ENCODE measurements around the gene RRP8. TPM values are rescaled to one million over a fixed set of nuclear protein-coding genes. Genes with fewer than 3 reads are reported as not detected.
A peak's percentile ranks its signal among the peaks of the same experiment; 100 is the strongest.

The RRP8 gene
- total RNA-seq, 1 donor from 2014 or later = 22.9 TPM

- intact Hi-C loops (cut with DNase I) = no loop called here
- no peak for ATAC-seq
- no peak for DNase-seq (ENCODE audit: missing footprints)
These were observed 31.1 kb upstream of the RRP8 start for GRCh38 chr11:6634534-6634933.

GRCh38 chr11:6633422-6634408 is 30.3 kb upstream of the RRP8 start:
- intact Hi-C loops (cut with DNase I) = no loop called here
- DNase-seq (ENCODE audit: missing footprints) = peak; percentile 83
- peak; percentile 23 for ATAC-seq

DNA sequence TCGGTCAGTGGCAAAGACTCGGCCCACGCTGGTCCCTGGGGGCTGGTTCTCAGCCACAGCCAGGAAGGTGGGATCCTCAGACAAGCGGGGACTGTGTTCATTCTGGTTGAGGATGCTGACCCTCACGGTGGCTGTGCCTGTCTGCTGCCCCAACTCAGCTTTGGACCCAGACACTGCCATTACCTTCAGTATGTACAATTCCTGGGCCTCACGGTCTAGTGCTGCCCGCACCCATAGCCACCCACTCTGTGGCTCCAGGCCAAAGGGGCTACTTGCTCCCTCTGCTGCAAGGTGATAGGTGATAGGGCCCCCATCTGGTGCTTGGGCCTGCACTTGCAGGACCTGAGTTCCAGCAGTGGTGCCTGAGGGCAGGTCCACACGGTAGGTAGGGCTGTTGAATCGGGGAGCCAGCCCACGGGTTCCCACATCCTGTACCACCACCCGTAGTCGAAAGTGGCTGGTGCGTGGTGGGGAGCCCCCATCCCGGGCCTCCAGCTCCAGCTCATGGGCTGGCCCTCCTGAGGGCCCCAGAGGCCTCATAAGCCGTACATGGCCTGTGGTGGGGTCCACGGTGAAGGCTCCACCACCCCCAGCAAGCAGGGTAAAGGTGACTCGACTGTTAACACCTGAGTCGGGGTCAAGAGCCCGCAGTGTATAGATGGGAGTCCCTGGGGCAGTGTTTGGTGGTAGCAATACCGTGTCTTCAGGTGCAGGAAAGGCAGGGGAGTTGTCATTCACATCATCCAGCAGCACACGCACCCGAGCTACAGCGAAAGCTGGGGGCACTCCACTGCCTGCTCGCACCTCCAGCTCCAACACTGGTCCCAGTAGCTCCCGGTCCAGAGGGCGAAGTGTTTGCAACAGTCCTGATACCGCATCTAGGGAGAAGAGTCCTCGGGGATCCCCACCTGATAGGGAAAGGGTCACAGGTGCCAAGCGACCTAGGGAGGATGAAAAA is 29.0 kb upstream of the RRP8 start:
- intact Hi-C loops (cut with DNase I) = no loop called here
- ATAC-seq (no peak), DNase-seq (ENCODE audit: missing footprints) (no peak)

DNA sequence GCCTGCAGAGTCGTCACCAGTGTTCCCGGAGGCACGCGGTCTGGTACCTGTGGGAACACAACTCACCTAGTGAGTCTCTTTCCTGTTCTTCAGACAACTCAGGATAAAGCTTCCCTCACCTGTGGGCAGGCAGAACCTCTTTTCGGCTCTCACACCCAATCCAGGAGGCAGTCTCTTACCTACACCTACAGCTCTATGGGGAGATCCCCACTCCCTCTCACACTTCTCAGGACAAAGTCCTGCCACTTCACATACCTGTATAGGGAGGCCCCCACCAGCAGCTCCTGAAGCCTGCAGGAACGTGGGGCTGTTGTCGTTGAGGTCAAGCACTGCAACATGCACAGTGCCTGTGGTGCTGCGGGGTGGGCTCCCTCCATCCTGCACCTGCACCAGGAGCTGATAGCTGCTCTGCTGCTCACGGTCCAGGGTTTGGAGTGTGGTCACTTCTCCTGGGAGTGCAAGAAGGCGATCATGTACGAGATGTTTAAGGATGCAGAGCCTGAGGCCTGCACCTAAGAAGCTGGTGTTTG is 28.0 kb upstream of the RRP8 start:
- DNase-seq (ENCODE audit: missing footprints) (no peak), ATAC-seq (no peak)
- intact Hi-C loops (cut with DNase I) = no loop called here

DNA sequence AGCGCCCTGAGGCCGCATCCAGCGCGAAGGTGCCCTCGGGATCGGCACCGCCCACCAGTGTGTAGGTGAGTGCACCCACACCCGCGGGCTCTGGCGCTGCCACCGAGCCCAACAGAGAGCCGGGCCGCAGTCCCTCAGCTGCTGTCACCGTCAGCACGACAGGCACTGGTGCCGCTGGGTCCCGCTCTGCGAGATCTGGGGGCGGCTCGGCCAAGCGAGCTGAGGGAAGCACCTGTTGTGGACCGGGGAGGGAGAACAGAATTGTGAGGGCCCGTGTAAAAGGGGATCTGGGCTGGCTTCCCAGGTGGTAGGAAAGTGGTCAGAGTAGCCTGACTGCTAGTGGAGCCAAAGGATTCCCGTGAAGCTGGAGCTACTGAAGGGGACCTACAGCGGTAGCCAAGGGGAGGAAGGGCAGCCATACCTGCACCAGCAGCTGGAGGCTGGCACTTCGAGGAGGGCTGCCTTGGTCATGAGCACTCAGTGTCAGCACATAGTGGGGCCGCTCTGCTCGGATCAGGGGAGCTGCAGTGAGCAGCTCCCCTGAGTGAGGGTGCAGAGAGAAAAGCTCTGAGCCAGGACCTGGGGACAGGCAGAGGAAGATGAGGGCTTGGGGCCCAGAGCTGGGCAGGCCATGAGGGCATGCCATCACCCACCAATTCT is 27.3 kb upstream of the RRP8 start:
- no peak for ATAC-seq

GRCh38 chr11:6629892-6630631 is 26.6 kb upstream of the RRP8 start:
- ATAC-seq (no peak), DNase-seq (ENCODE audit: missing footprints) (no peak)

More for the DNA sequence above, 27.3 kb upstream of the RRP8 start:
- intact Hi-C loops (cut with DNase I) = no loop called here
- DNase-seq (ENCODE audit: missing footprints) = no peak

GRCh38 chr11:6629573-6629891 is 26.1 kb upstream of the RRP8 start:
- intact Hi-C loops (cut with DNase I) = no loop called here
- ATAC-seq (no peak), DNase-seq (ENCODE audit: missing footprints) (no peak)

More at GRCh38 chr11:6629892-6630631, 26.6 kb upstream of the RRP8 start:
- intact Hi-C loops (cut with DNase I) = no loop called here

- ATAC-seq (no peak), DNase-seq (ENCODE audit: missing footprints) (no peak)
- intact Hi-C loops (cut with DNase I) = no loop called here
These were observed 25.1 kb upstream of the RRP8 start for GRCh38 chr11:6628526-6628925.

DNA sequence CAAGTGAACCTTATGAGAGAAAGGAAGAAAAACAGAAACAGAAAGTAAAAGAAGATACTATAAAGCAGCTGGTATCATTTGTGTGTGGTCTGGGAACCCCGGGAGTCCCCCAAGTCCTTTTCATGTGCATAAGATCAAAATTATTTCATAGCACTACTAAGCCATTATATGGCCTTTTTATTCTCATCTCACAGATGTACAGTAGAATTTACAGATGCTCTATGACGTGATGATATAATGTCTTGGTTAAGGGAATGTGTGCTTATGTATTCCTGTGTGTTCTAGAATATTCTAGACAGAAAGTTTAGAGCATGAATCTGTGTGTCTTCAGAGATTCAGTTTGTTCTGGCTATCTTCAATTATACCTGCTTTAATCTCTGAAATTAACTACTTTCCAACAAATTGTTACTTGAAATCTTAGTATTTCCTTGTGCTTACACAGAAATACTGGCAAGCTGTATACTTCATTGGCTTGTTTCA is 24.4 kb upstream of the RRP8 start:
- no peak for ATAC-seq
- intact Hi-C loops (cut with DNase I) = no loop called here
- DNase-seq (ENCODE audit: missing footprints) = no peak

GRCh38 chr11:6626971-6627761 is 23.8 kb upstream of the RRP8 start:
- intact Hi-C loops (cut with DNase I) = no loop called here
- DNase-seq (ENCODE audit: missing footprints) (no peak), ATAC-seq (peak; percentile 79)

GRCh38 chr11:6625832-6626420 is 22.5 kb upstream of the RRP8 start:
- DNase-seq (ENCODE audit: missing footprints) (no peak), ATAC-seq (no peak)
- intact Hi-C loops (cut with DNase I) = no loop called here

GRCh38 chr11:6625156-6625831 is 21.9 kb upstream of the RRP8 start:
- intact Hi-C loops (cut with DNase I) = no loop called here
- DNase-seq (ENCODE audit: missing footprints) (no peak), ATAC-seq (no peak)

DNA sequence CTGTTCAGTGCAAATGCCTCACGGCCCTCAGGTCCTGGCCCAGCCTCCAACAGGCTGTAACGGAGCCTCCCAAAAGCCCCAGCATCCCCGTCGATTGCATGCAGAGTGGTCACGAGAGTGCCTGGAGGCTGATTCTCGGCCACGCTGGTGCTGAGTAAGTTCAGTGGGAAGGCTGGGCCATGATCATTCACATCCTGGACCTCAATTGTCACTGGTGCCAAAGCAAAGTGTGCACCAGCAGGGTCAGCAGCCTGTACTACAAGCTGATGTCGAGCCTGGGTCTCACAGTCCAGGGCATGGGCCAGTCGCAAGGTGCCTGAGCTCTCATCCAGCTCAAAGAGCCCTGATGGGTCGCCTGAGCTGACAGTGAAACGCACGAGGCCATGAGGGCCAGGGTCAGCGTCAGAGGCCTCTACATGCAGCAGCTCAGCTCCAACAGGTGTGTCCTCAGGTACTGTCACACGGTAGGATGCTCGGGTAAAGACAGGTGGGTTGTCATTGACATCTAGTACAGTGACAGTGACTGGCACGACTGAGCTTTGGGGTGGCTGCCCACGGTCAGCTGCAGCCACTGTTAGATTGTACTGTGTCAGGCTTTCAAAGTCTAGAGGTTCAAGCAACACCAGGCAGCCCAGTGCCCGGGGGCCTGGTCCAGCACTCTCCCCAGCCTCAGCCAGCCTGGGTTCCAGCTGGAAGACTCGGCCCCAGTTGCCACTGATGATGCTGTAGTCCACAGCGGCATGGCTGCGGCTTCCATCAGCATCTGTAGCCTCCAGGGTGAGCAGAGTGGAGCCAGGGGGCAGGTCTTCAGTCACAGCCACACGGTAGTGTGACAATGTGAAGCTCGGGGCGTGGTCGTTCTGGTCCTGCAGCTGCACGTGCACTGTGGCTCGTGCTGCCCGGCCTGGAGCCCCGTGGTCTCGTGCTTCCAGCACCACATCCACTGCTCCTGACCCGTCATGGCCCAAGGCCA is 20.3 kb upstream of the RRP8 start:
- ATAC-seq = no peak
- intact Hi-C loops (cut with DNase I) = no loop called here
- no peak for DNase-seq (ENCODE audit: missing footprints)

DNA sequence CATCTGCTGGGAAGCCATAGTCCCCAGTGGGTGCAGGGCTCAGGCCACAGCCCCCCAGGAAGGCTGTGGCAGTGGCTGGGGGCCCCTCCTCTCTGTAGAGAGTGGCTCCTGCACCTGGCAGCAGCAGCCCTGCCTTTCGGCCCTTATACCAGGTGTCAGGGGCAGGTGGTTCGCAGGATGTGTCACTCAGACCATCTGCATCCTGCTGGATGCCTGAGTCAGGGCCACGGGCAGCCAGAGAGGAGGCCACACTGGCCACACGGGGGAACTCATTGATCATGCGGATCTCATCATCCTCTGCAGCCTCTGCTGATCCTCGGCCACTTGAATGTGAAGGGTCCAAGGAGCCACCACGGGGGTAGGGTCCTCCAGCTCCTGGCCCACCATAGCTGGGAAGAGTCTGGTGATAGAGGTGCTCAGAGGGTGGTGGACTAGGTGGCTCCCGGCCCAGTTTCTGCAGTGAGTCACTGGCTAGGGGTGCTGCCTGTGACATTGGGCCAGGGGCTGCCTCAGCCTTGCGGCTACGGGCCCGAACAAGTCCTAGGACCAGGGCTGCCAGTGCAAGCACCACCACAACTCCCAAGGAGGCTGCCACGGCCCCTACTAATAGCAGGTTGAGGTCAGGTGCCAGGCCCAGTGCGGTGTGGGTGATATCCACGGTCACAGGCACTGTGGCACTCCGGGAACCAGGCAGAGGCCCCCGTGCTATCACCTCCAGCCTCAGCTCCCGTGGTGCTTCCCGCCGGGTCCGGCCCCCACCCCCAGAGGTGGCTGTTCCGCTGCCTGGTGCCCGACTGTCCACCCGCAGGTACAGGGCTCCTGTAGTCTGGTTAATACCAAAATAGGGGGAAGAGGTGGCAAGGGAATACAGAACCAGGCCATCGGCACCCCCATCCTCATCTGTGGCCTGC is 19.1 kb upstream of the RRP8 start:
- DNase-seq (ENCODE audit: missing footprints) (no peak), ATAC-seq (no peak)
- intact Hi-C loops (cut with DNase I) = no loop called here
